ENCODE measurements around the gene GBE1.

DNA sequence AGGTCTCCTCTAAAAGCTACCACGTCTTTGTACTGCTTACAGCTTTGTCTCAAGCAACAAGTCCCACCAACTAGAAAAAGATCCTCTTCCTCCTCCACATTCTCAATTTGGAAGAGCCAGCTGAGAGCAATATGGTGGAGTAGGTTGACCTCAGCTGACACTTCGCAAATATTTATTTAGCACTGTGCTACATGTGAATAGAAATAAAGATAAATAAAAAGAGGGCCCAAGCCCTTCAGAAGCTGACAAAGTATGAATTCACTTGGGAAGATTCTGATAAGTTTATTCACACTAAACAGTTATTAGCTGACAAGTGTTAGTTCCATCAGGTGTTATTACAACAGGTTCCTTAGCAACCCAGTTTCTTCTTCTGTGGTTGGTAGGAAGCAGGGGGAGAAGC lies 310.3 kb downstream of the GBE1 start:
- TF ChIP-seq EZH2 (IDR thresholded peaks at IDR 0.05; ENCODE audit: borderline replicate concordance, low read depth, low read length): no peak
- no peak for TF ChIP-seq TAF1 (IDR thresholded peaks at IDR 0.05; ENCODE audit: control insufficient read depth, extremely low read depth, insufficient read depth, low read length, severe bottlenecking)
- TF ChIP-seq ZNF707 (CRISPR knock-in tag; conservative IDR thresholded peaks at IDR 0.05): no peak
- no peak for TF ChIP-seq ZSCAN29 (IDR thresholded peaks at IDR 0.05)
- TF ChIP-seq, protein P1, sequence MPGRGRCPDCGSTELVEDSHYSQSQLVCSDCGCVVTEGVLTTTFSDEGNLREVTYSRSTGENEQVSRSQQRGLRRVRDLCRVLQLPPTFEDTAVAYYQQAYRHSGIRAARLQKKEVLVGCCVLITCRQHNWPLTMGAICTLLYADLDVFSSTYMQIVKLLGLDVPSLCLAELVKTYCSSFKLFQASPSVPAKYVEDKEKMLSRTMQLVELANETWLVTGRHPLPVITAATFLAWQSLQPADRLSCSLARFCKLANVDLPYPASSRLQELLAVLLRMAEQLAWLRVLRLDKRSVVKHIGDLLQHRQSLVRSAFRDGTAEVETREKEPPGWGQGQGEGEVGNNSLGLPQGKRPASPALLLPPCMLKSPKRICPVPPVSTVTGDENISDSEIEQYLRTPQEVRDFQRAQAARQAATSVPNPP (IDR thresholded peaks at IDR 0.05; ENCODE audit: borderline replicate concordance, insufficient read depth, insufficient read length): no peak
- TF ChIP-seq CTCF (IDR thresholded peaks at IDR 0.05 in 2 of 3, conservative IDR thresholded peaks at IDR 0.05 in 1 of 3; ENCODE audit: insufficient read depth in 2 of 3, low read depth in 1 of 3, low read length in 3 of 3): no peak
- TF ChIP-seq ZNF124 (CRISPR knock-in tag; IDR thresholded peaks at IDR 0.05): no peak
- TF ChIP-seq, protein P2, sequence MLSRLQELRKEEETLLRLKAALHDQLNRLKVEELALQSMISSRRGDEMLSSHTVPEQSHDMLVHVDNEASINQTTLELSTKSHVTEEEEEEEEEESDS (CRISPR knock-in tag; IDR thresholded peaks at IDR 0.05): no peak
